ENCODE measurements around the gene CMC2. TPM values are rescaled to one million over a fixed set of nuclear protein-coding genes. Genes with fewer than 3 reads are reported as not detected.
A peak's percentile ranks its signal among the peaks of the same experiment; 100 is the strongest.

Gene CMC2
- total and polyA plus RNA-seq, 2 of the 13 experiments (the other 11 are each of a cell fraction or from before 2014, with no cell fraction given): 116 to 129 TPM

DNA sequence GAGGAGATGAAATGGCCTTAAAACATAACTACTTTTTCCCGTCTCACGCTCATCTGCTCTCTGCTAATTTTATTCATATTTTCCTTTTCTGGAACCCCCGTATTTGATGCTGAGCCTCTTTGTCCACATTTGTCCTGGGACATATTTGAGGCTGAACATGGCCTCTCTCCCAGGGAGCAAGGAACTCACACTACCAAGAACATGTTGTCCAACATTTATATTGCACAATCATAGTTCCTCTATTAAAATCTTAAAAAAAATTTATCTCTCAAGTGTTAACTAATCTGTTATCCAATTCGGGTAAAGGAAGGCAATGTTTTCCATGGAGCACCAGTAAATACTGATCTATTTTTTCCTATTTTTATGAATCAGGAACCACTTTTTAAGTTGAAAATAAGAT is 60.2 kb downstream of the CMC2 start:
- in situ Hi-C loops (cut with HindIII; ENCODE audit: extremely low pct_ligation_motif_present, low pct_unique_long_range_greater_than_20kb) (no loop called here), intact Hi-C loops (cut with micrococcal nuclease; ENCODE audit: unreplicated experiment) (no loop called here)
- no peak overlapping the region for H3K4me3 ChIP-seq (replicated peaks in 1 of 3; ENCODE audit: insufficient read depth in 1 of 3, low read depth in 2 of 3, low read length in 3 of 3)
- H3K4me1 ChIP-seq (ENCODE audit: insufficient read depth, low read length): no peaks in the 10 kb centered on the region
- TF ChIP-seq CEBPB (IDR thresholded peaks at IDR 0.05; ENCODE audit: borderline replicate concordance, low read depth, low read length) (peak; percentile 62), CBX2 (IDR thresholded peaks at IDR 0.05; ENCODE audit: low read depth, low read length) (no peak), CBX2 (CRISPR knock-in tag; IDR thresholded peaks at IDR 0.05; ENCODE audit: low read depth) (no peak), PHF20 (CRISPR knock-in tag; IDR thresholded peaks at IDR 0.05) (no peak), RARA (CRISPR knock-in tag; IDR thresholded peaks at IDR 0.05) (no peak)
- no peaks in the 10 kb centered on the region for H3K36me3 ChIP-seq (replicated peaks in 1 of 2; ENCODE audit: control insufficient read depth in 1 of 2, insufficient read depth in 2 of 2, low read length in 2 of 2)
- H3K27ac ChIP-seq (ENCODE audit: extremely low read length, insufficient read depth, low read length): no peak overlapping the region
- H3K79me2 ChIP-seq (ENCODE audit: insufficient read depth, low read length): no peaks in the 10 kb centered on the region
- DNase-seq (ENCODE audit: low spot score) (no peak), FAIRE-seq (no peak), ATAC-seq (no peak)
- 0 out of 5 replicates have a peak, but pooled peaks cover 0 to 7% of the 10 kb centered on the region in 2 experiments for H3K27me3 ChIP-seq (ENCODE audit: control insufficient read depth in 1 of 2, insufficient read depth in 2 of 2, low read length in 2 of 2)
- no TSS peak for BruUV-seq (replicated peaks)
- 47% methylated on average over 4 of the region's 4 CpGs for WGBS (ENCODE audit: low lambda C conversion rate)
- no peaks in the 10 kb centered on the region for H3K9me3 ChIP-seq (ENCODE audit: low read length)
- CTCF ChIA-PET (ENCODE audit: low intra/inter-chr PET ratio, low total read pairs): no interaction called here
- H4K20me1 ChIP-seq (ENCODE audit: insufficient read depth, low read length): no peaks in the 10 kb centered on the region
- H2AFZ ChIP-seq (ENCODE audit: low read length): no peak overlapping the region
- H3K4me2 ChIP-seq (ENCODE audit: low read depth, low read length): no peak overlapping the region
- POLR2A ChIA-PET: no interaction called here
- H3K9ac ChIP-seq (ENCODE audit: insufficient read depth, low read depth, low read length): no peak overlapping the region

DNA sequence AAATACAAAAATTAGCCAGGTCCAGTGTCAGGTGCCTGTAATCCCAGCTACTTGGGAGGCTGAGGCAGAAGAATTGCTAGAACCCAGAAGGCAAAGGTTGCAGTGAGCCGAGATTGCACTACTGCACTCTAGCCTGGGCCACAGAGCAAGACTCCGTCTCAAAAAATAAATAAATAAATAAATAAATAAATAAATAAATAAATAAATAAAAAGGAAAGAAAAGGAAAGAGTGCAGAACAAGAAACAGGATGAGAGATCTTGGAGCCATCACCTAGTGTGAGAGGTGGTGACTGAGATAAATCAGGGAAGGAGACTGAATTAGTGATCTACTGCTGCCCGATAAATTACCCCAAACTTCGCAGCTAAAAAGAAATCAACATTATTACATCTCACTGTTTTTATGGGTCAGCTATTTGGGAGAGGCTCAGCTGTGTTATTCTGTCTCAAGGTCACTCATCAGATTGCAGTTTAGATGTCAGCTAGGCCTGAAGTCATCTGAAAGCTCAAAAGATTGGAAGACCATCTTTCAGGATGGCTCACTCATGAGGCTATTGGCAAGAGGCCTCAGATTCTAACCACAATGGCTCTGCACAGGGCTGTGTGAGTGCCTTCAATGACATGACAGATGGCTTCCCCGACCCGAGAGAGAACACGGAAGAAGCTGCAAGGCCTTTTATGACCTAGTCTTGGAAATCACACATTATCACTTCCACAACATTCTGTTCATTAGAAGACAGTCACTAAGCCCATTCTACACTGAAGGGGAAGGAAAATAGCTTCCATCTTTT is 66.4 kb downstream of the CMC2 start:
- H3K4me2 ChIP-seq (ENCODE audit: low read depth, low read length): no peak overlapping the region
- H3K27me3 ChIP-seq (ENCODE audit: control insufficient read depth in 1 of 2, insufficient read depth in 2 of 2, low read length in 2 of 2): 0 out of 5 replicates have a peak, but pooled peaks cover 0 to 3% of the 10 kb centered on the region in 2 experiments
- intact Hi-C loops (cut with micrococcal nuclease; ENCODE audit: unreplicated experiment): no loop called here
- no peaks in the 10 kb centered on the region for H3K9me3 ChIP-seq (ENCODE audit: low read length)
- no peak overlapping the region for H2AFZ ChIP-seq (ENCODE audit: low read length)
- H4K20me1 ChIP-seq (ENCODE audit: insufficient read depth, low read length): no peaks in the 10 kb centered on the region
- TF ChIP-seq, protein P1, sequence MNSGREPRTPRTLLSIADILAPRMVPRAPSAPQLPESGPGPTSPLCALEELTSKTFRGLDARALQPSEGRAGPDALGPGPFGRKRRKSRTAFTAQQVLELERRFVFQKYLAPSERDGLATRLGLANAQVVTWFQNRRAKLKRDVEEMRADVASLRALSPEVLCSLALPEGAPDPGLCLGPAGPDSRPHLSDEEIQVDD (CRISPR knock-in tag; IDR thresholded peaks at IDR 0.05; ENCODE audit: borderline replicate concordance): no peak
- TF ChIP-seq MZF1 (CRISPR knock-in tag; IDR thresholded peaks at IDR 0.05; ENCODE audit: borderline replicate concordance) (no peak), ZFP62 (CRISPR knock-in tag; IDR thresholded peaks at IDR 0.05) (no peak), FOXK1 (CRISPR knock-in tag; IDR thresholded peaks at IDR 0.05; ENCODE audit: borderline replicate concordance, low read depth) (no peak), MYC (CRISPR knock-in tag; IDR thresholded peaks at IDR 0.05; ENCODE audit: borderline replicate concordance) (no peak), ZNF644 (CRISPR knock-in tag; IDR thresholded peaks at IDR 0.05; ENCODE audit: low read depth) (no peak), HOXA5 (CRISPR knock-in tag; IDR thresholded peaks at IDR 0.05) (no peak), TOPORS (CRISPR knock-in tag; IDR thresholded peaks at IDR 0.05) (no peak), HHEX (CRISPR knock-in tag; IDR thresholded peaks at IDR 0.05) (no peak), FOXP1 (IDR thresholded peaks at IDR 0.05) (no peak), FOXP1 (CRISPR knock-in tag; IDR thresholded peaks at IDR 0.05) (no peak), ZNF766 (CRISPR knock-in tag; IDR thresholded peaks at IDR 0.05; ENCODE audit: borderline replicate concordance) (no peak), ZNF263 (CRISPR knock-in tag; IDR thresholded peaks at IDR 0.05) (no peak)
- TF ChIP-seq, protein P2, sequence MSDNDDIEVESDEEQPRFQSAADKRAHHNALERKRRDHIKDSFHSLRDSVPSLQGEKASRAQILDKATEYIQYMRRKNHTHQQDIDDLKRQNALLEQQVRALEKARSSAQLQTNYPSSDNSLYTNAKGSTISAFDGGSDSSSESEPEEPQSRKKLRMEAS (IDR thresholded peaks at IDR 0.05): no peak
- TF ChIP-seq, protein P3, sequence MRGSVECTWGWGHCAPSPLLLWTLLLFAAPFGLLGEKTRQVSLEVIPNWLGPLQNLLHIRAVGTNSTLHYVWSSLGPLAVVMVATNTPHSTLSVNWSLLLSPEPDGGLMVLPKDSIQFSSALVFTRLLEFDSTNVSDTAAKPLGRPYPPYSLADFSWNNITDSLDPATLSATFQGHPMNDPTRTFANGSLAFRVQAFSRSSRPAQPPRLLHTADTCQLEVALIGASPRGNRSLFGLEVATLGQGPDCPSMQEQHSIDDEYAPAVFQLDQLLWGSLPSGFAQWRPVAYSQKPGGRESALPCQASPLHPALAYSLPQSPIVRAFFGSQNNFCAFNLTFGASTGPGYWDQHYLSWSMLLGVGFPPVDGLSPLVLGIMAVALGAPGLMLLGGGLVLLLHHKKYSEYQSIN (CRISPR knock-in tag; IDR thresholded peaks at IDR 0.05; ENCODE audit: borderline replicate concordance): no peak
- ATAC-seq (no peak), DNase-seq (ENCODE audit: low spot score) (no peak), FAIRE-seq (no peak)
- H3K27ac ChIP-seq (ENCODE audit: extremely low read length, insufficient read depth, low read length): no peak overlapping the region
- in situ Hi-C loops (cut with HindIII; ENCODE audit: extremely low pct_ligation_motif_present, low pct_unique_long_range_greater_than_20kb): no loop called here
- no TSS peak for BruUV-seq (replicated peaks)
- no peaks in the 10 kb centered on the region for H3K36me3 ChIP-seq (replicated peaks in 1 of 2; ENCODE audit: control insufficient read depth in 1 of 2, insufficient read depth in 2 of 2, low read length in 2 of 2)
- H3K4me1 ChIP-seq (ENCODE audit: insufficient read depth, low read length): peaks cover 8% of the 10 kb centered on the region
- ChIA-PET POLR2A (no interaction called here), CTCF (ENCODE audit: low intra/inter-chr PET ratio, low total read pairs) (no interaction called here)
- no peak overlapping the region for H3K4me3 ChIP-seq (replicated peaks in 1 of 3; ENCODE audit: insufficient read depth in 1 of 3, low read depth in 2 of 3, low read length in 3 of 3)
- H3K79me2 ChIP-seq (ENCODE audit: insufficient read depth, low read length): no peaks in the 10 kb centered on the region
- no peak overlapping the region for H3K9ac ChIP-seq (ENCODE audit: insufficient read depth, low read depth, low read length)
- 73% methylated on average over 7 of the region's 7 CpGs for WGBS (ENCODE audit: low lambda C conversion rate)
